Adrenal gland (tissue), 12 donors: ENCODE data around the gene CCNY. TPM values are rescaled to one million over a fixed set of nuclear protein-coding genes. Genes with fewer than 3 reads are reported as not detected.

ENCODE experiments used
- DNase-seq, 7 donors: peaks; one replicate each; pipeline ENCODE4 v3.0.0-alpha.2; 2019 to 2020
- H3K27ac ChIP-seq, 5 donors: fragments of 200-600 bp; sonication (generic) in 4 of 5; 1 replicate in 3 of 5; 2 replicates in 2 of 5; pipeline versions ENCODE4 v1.5.1 to v1.8.0; 2016 to 2020; ENCODE audit warnings: mild to moderate bottlenecking in 1 of 5
- H3K27me3 ChIP-seq: fragments of 200-600 bp; 2 replicates; pipeline ENCODE4 v1.8.0; 2021
- H3K36me3 ChIP-seq, 2 donors: fragments of 200-600 bp; replicated peaks in 1 of 2; 1 replicate in 1 of 2; 2 replicates in 1 of 2; pipeline versions ENCODE4 v1.5.1 to v1.8.0; 2018 to 2022
- H3K4me1 ChIP-seq, 2 donors: fragments of 200-600 bp; replicated peaks in 1 of 2; 1 replicate in 1 of 2; 2 replicates in 1 of 2; pipeline versions ENCODE4 v1.5.1 to v1.8.0; 2018 to 2021
- H3K4me3 ChIP-seq, 4 donors: fragments of 200-600 bp; sonication (generic) in 3 of 4; one replicate each; pipeline ENCODE4 v1.5.1; 2016 to 2018
- H3K9me3 ChIP-seq, 3 donors: fragments of 200-600 bp; sonication (generic) in 1 of 3; replicated peaks in 1 of 3; 1 replicate in 2 of 3; 2 replicates in 1 of 3; pipeline versions ENCODE4 v1.5.1 to v1.8.0; 2016 to 2021
- POLR2A ChIP-seq, 2 donors: fragments of 450-650 bp; IDR thresholded peaks; one replicate each; pipeline ENCODE4 v1.6.1; 2017; ENCODE audit warnings: antibody characterized with exemption in 2 of 2, mild to moderate bottlenecking in 2 of 2, moderate library complexity in 1 of 2
- WGBS, 4 donors: extraction: QIAGEN DNeasy Blood & Tissue Kit in 2 of 4; methylation state at CpG; one replicate each; pipeline versions ENCODE4 v1.1.5 to v1.1.7; 2013 to 2017; 5-methylcytosine and 5-hydroxymethylcytosine counted together
- intact Hi-C, 2 donors: fragments of 100-400 bp; cut with DNase I; formaldehyde crosslinking; loops; one replicate each; pipeline versions ENCODE4 v1.14.1 to v1.15.0; 2022 to 2023
- polyA plus RNA-seq, 3 donors: library from polyadenylated mRNA; stranded (reverse); fragments of 200-250 nt in 2 of 3; fragments of 350-450 nt in 1 of 3; fragmentation: Illumina TruSeq in 1 of 3; extraction: RNeasy Lipid Tissue Mini Kit (QIAGEN cat#74804) in 1 of 3; gene quantifications; one replicate each; pipeline ENCODE4 v1.2.3, GENCODE V29; 2013 to 2014
- total RNA-seq, 9 donors: library from RNA; depleted of rRNA in 4 of 9; stranded (reverse); fragments of >200 nt in 4 of 9; fragments of 120-200 nt in 1 of 9; fragmentation: NEBNext Ultra II Directional in 1 of 9; extraction: Animal tissue kit (Norgen Biotek cat#: 25700) in 1 of 9; gene quantifications; one replicate each; pipeline versions ENCODE4 v1.1.0 to v1.2.4, GENCODE V29; 2013 to 2023
- TF ChIP-seq, protein P1 (sequence below), 6 experiments: fragments of 450-650 bp in 4 of 6; fragments of 200-600 bp in 2 of 6; sonication (generic) in 1 of 6; IDR thresholded peaks; 1 replicate in 5 of 6; 2 replicates in 1 of 6; pipeline versions ENCODE4 v1.5.1 to v1.8.0; 2016 to 2021; ENCODE audit warnings: antibody characterized with exemption in 6 of 6, mild to moderate bottlenecking in 2 of 6, moderate library complexity in 1 of 6
- donor health status: healthy with polysubstance abuse.
- donor health status: Bipolar disorder and iron deficiency.
- donor health status: DM: yes; HTN: yes; CAD: no.
- donor health status: DM: no; HTN: no; CAD: no.
- donor health status: DM: no; HTN: no; CAD: no.
- donor health status: DM: yes; HTN: yes; CAD: no.

CCNY gene
- total and polyA plus RNA-seq, 12 donors: 18.3 to 87.0 (median 45.2) TPM

DNA sequence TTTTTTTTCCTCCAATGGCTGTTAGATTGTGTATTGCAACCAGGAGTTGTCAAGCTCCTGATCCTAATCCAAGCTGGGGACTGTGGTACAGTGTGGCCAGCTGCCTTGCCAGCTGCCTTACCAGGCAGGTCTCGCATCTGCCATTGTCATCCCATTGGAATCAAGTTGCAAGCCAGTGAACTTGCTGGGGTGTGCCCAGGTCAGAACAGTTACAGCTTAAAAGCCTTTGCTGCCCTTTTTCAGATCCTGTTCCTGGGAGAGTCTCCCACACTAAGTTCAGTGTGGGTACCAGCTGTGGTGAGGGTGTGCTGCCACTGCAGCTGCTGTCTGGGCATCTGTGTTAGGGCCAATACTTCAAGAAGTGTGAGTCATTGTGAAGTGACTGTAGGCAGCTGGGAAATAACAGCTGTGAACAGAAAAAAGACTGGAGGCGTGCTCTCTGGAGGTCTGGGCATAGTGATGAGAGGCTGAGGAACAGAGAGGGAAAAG is 72.8 kb downstream of the CCNY start:
- DNase-seq: peak in 6 of 7 donors; percentile 46 to 75 (median 66)
- Histone ChIP-seq H3K27me3 (no peaks in the 10 kb centered on the region), H3K4me3 (no peak overlapping the region), H3K36me3 (no peaks in the 10 kb centered on the region), H3K27ac (peak overlapping the region in 2 of 5 donors; percentile 15 to 20), H3K4me1 (peaks cover 4 to 25% of the 10 kb centered on the region in 2 donors), H3K9me3 (no peaks in the 10 kb centered on the region)
- TF ChIP-seq, protein P1, sequence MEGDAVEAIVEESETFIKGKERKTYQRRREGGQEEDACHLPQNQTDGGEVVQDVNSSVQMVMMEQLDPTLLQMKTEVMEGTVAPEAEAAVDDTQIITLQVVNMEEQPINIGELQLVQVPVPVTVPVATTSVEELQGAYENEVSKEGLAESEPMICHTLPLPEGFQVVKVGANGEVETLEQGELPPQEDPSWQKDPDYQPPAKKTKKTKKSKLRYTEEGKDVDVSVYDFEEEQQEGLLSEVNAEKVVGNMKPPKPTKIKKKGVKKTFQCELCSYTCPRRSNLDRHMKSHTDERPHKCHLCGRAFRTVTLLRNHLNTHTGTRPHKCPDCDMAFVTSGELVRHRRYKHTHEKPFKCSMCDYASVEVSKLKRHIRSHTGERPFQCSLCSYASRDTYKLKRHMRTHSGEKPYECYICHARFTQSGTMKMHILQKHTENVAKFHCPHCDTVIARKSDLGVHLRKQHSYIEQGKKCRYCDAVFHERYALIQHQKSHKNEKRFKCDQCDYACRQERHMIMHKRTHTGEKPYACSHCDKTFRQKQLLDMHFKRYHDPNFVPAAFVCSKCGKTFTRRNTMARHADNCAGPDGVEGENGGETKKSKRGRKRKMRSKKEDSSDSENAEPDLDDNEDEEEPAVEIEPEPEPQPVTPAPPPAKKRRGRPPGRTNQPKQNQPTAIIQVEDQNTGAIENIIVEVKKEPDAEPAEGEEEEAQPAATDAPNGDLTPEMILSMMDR (IDR thresholded peaks at IDR 0.05): no peak
- no peak for TF ChIP-seq POLR2A (IDR thresholded peaks at IDR 0.05)
- WGBS, 4 donors: 61 to 68% (median 64%) methylated on average over 2 of the region's 2 CpGs
- intact Hi-C loops: no loop called here

DNA sequence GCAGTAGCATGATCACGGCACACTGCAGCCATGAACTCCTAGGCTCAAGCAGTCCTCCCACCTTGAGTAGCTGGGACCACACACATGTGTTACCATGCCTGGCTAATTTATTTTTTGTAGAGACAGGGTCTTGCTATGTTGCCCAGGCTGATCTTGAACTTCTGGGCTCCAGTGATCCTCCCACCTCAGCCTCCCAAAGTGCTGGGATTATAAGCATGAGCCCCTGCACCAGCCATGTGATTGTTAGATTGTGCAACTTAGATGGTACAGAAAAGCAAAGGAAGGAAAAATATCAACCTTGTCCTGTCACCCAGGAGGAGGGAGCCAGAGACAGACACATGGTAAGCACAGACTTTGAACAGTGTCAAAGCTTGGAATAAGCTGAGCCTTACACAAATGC is 73.5 kb downstream of the CCNY start:
- intact Hi-C loops: no loop called here
- no peak for TF ChIP-seq POLR2A (IDR thresholded peaks at IDR 0.05)
- TF ChIP-seq, protein P1 (IDR thresholded peaks at IDR 0.05): no peak
- no peak overlapping the region for H3K4me3 ChIP-seq
- H3K36me3 ChIP-seq: no peaks in the 10 kb centered on the region
- H3K27me3 ChIP-seq: no peaks in the 10 kb centered on the region
- no peaks in the 10 kb centered on the region for H3K9me3 ChIP-seq
- H3K27ac ChIP-seq: no peak overlapping the region
- WGBS, 4 donors: 80 to 100% (median 99%) methylated on average over 1 of the region's 1 CpG
- peaks cover 4 to 25% of the 10 kb centered on the region in 2 donors for H3K4me1 ChIP-seq
- peak in 2 of 7 donors; percentile 15 to 22 for DNase-seq

DNA sequence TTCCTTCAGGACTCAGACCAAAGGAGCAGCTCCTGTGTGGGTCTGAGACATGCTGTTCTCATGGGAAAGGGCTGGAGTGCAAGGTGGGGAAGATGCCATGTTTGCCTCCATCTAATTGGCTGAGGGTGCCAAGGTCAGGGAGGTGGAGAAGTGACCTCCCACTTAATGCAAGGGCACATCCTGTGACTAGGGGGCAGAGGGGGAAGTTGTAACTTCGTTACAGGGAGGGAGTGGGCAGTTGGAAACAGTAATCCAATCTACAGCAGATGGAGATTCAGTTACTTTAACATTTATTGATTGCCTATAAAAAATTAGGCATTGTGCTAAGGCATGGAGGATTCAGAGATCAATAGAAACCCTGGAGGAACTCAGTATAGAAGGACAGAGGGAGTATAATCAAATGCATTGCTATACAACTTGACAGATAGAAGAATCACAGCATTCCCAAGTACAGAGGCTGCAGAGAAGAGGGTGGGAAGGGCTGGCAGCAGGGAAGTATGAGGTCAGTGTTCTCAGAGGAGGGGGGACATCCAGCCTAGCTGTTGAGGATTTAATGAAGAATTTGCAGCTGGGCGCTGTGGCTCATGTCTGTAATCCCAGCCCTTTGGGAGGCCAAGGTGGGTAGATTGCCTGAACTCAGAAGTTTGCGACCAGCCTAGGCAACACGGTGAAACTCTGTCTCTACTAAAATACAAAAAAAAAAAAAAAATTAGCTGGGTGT is 75.9 kb downstream of the CCNY start:
- no peak for TF ChIP-seq POLR2A (IDR thresholded peaks at IDR 0.05)
- TF ChIP-seq, protein P1 (IDR thresholded peaks at IDR 0.05): no peak
- 78 to 90% (median 82%) methylated on average over 4 of the region's 4 CpGs for WGBS, 4 donors
- H3K4me3 ChIP-seq: no peak overlapping the region
- peak in 1 of 7 donors; percentile 8 for DNase-seq
- no peaks in the 10 kb centered on the region for H3K9me3 ChIP-seq
- H3K27ac ChIP-seq: no peak overlapping the region
- peaks cover 4 to 30% of the 10 kb centered on the region in 2 donors for H3K4me1 ChIP-seq
- no peaks in the 10 kb centered on the region for H3K27me3 ChIP-seq
- no peaks in the 10 kb centered on the region for H3K36me3 ChIP-seq
- intact Hi-C loops: no loop called here

DNA sequence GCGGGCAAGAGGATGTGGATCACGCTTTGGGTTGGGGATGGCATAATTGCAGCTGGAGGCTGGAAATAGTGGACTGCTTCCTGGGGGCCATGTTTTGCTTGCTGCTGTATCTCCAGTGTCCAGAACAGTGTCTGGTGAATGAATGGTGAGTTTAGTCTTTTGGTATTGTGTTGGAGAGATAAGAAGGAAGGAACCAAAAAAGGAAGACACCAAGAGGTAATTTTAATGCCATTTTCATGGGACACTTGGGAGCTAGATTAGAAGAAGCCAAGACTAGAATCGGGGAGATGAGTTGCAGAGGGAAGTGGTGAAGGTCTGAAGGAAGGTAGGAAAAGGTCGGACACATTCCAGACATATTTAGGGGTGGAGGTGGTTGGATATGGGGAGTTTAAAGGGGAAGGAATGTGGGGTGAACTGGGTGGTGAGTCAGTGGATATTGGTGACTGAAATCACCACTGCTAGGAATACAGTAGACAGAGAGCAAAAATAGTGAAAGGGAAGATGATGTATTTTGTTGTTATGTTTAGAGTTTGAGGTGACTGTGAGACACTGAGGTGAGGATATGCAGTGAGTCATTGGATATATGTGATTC is 76.7 kb downstream of the CCNY start:
- intact Hi-C loops: no loop called here
- Histone ChIP-seq H3K4me1 (peaks cover 4 to 33% of the 10 kb centered on the region in 2 donors), H3K36me3 (no peaks in the 10 kb centered on the region), H3K27ac (no peak overlapping the region), H3K9me3 (no peaks in the 10 kb centered on the region), H3K4me3 (no peak overlapping the region), H3K27me3 (no peaks in the 10 kb centered on the region)
- DNase-seq: peak in 1 of 7 donors; percentile 3
- TF ChIP-seq, protein P1 (IDR thresholded peaks at IDR 0.05): no peak
- TF ChIP-seq POLR2A (IDR thresholded peaks at IDR 0.05): no peak
- WGBS, 4 donors: 82 to 84% (median 83%) methylated on average over 4 of the region's 4 CpGs
